HG03571 (cell line): ENCODE measurements around the gene MLXIP.
"Not testable (repeated sequence)": the region's sequence is repeated elsewhere in the genome, so short reads cannot be mapped to it uniquely, and the experiment has no call there.

Experiments
- ATAC-seq: cut with Tn5 transposase; IDR thresholded peaks from one replicate; pipeline ENCODE4 v1.9.1; 2021; ENCODE audit not compliant: unreplicated experiment

Gene MLXIP

DNA sequence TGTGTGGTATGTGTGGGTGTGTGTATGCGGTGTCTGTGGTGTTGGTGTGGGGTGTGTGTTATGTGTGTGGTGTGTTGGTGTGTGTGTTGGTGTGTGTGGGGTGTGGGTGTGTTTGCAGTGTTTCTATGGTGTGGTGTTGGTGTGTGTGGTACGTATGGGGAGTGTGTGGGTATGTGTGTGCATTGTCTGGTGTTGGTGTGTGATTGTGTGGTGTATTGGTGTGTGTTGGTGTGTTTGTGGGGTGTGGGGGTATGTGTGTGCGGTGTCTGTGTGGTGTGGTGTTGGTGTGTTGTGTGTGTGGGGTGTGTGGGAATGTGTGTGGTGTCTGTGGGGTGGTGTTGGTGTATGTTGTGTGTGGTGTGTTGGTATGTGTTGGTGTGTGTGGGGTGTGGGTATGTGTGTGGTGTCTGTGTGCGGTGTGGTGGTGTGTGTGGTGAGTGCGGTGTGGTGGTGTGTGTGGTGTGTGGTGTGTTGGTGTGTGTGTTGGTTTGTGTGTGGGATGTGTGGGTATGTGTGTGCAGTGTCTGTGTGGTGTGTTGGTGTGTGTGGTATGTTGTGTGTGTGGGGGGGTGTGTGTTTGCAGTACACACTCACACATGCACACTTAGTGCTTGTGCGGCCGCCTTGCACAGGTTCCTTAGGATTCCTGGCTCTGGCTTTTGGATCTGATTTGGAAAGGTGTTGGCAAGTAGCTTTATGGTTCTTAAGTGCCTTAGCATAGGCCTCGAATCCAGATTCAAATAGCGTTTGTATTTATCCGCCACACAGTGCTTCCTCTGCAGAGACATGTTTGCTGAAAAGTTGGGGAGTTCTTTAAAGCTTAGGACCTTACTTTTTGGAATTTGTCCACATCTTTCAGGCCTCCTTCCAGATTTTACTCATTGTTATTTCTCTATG, 16.4 kb downstream of the MLXIP start:
- ATAC-seq, result no peak

DNA sequence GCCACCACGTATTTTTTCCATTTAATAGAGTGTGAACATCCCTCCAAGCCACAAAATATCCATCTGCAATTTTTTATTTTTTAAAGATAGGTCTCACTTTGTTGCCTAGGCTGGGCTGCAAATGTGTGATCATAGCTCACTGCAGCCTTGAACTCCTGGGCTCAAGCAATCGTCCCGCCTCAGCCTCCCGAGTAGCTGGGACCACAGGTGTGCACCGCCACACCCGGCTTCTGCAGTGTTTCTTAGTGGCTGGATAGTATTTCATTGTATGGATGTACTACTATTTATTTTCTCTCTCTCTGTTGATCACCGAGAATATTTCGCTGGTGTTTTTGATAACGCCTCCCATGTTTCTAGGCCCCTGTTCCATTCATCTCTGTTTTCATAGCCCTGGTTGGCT, 17.5 kb downstream of the MLXIP start:
- no peak for ATAC-seq

DNA sequence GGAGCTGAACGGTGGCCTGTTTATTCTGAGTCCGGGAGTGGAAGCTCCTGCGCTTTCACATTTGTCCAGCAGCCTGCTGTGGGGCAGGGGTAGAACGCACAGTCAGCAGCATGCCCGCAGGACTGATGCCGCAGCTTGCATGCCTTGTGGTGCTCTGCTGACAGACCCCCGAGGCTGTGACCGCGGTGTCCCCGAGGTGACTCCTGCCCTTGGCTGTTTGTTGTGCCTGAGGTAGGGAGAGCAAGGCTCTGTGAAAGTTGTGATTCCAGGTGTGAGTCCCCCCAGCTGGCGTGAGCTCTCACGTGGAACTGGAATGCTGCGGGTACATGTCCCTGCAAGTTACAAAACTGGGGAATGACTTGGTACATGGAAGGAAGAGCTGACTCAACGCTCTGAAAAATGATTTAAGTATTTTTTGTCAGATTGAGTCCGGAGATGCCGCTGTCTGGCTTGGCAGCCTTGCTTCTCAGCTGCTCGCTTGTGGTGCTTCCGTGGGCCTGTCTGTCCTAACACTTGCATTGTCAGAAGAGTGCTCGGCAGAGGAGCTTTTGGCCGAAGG, 18.1 kb downstream of the MLXIP start:
- ATAC-seq, result no peak

DNA sequence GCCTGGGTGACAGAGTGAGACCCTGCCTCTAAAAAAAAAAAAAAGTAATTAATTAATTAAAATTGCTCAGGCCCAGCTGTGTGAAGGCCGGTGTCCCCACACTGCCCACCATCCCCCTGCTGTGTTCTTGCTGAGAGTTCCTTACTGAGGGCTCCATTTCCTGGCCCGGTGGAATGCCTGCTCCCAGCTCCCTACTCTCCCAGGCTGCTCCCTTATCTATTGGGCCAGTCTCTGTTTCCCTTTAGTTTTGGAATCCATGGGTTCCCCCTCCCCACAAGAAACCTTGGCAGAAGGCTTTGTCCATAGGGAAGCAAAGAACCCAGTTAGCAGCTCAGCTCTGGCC, 19.0 kb downstream of the MLXIP start:
- ATAC-seq, result no peak

DNA sequence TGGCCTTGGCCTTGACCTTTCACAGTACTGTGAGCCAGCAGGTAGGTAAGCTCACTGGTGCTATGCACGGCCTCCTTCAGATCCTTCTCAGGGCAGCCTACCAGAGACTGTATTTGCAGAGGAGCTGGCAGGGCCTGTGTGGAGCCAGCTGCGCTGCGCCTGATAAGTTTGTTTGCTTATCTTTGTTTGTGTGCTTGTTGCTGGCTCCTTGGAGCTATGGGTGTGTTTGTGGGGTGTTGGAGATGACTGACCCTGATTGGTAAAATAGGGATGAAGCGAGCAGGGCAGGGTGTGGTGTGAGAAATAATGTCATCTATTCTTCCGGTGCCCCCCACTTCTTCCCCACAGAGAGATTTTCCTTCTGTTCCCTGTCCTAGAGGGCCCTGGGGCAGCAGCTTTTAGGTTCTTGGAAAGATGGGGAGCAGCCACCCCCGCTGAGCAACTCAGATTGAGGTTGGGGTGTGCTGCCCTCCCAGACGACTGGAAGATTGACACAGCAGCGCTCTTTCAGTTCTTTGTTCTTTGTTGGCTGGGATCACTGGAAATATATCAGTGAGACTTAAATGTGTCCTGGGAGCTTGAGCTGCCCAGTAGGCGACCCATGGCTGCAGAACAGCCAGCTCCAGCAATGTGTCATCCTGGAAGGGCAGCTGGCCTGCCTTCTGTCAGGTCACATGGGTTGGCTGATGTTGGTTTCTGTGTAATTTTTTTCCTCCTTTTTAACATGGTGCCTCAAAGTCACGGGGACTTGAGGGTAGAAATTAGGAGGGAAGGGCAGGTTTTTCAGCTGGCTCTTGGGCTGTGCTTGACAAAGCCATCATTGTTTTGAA, 19.6 kb downstream of the MLXIP start:
- no peak for ATAC-seq

DNA sequence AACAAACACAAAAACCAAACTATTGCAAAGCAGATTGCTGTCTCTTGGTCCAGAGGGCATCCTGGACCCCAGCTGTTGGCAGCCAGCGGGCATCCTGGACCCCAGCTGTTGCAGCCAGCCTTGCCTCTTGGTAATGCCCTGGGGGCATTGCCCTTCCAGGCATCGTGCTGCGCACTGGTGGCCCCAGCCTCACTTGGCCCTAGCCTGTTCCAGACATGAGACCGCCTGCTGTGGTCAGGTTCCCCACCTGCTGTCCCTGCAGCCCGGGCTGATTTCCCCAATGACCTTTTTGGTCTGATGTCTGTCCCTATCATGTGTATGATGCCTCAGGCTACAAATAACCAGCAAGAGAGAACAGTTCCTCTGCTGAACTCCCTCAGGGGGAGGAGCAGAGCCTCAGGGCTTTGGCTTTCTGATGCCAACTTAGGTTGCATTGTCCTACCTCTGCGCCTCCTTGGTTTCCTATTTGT, 20.8 kb downstream of the MLXIP start:
- ATAC-seq, result no peak

DNA sequence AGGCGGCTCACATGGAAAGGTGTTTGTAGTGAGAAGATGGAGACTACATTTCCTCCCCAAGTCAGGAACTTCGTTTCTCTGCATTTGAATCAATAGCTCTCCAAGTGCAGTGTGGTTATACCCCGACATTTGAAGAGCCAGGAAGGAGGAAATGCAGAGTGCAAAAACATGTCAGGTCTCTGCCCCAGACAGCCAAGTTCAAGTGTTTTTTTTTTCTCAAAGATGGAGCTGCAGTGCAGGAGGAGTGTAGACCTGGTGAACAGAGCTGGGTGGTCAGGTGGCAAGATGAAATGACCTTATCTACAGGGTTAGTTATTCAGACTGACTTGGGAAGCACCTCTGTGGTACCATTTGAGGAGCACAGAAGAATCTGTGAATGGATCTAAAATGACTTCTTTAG, 21.3 kb downstream of the MLXIP start:
- ATAC-seq, result no peak

DNA sequence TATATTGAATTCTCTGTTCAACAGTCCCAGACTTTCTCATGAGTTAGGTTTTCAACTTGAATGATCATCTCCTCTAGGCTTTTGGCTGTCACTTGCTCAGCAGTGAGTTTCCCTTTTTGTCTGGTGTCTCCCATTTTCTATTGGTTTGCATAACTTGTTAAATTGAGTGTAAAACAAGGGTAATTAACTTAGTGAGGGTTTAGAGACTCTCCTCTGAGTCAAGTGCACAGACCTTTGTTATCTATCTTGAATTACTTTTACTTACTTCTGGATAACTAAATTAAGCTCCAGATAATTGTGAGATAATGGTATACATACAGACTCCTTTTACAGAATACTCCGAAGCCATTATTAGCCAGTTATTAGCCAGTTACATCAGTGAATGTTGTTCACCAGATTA, 22.0 kb downstream of the MLXIP start:
- ATAC-seq, result no peak

DNA sequence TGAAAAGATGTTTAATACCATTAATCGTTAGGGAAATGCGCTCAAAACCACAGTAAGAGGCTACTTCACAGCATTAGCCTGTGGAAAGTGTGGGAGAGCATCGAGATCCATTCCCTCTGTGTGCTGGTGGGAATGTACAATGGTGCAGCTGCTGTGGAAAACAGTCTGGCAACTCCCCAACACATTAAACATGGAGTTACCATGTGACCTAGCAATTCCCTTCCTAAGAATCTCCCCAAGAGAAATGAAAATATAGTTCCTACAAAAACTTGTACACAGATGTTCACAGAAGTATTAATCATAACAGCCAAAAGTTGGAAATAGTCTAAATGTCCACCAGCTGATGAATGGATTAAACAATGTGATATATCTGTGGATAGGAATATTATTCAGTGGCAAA, 23.8 kb downstream of the MLXIP start:
- ATAC-seq, result no peak

DNA sequence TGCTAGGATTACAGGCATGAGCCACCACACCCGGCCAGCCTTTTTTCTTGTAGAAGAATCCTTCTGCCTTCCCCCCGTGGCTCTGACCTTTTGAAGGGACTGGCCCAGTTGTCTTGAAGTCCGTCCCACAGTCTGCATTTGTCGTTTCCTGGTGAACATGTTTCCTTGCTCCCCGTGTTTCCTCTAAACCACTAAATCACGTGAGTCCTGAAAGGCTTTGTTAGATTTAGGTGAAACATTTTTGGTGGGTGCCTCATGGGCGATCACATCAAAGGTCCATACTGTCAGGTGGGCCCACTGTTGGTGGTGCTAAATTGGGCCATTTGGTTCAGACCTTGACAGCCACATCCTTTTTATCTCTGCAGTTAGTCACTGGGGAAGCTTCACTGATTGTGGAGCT, 26.3 kb downstream of the MLXIP start:
- no peak for ATAC-seq

DNA sequence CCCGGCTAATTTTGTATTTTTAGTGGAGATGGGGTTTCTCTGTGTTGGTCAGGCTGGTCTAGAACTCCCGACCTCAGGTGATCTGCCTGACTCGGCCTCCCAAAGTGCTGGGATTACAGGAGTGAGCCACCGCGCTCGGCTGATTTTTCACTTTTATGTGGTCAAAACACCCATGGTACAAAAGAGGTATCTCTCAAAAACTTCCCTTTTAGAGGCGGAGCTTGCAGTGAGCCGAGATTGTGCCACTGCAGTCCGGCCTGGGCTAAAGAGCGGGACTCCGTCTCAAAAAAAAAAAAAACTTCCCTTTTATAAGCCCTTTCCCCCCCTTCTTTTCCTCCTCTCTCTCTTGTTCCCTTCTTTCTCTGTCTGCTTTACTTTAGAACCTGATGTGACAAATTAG, 26.9 kb downstream of the MLXIP start:
- not testable (repeated sequence) for ATAC-seq

DNA sequence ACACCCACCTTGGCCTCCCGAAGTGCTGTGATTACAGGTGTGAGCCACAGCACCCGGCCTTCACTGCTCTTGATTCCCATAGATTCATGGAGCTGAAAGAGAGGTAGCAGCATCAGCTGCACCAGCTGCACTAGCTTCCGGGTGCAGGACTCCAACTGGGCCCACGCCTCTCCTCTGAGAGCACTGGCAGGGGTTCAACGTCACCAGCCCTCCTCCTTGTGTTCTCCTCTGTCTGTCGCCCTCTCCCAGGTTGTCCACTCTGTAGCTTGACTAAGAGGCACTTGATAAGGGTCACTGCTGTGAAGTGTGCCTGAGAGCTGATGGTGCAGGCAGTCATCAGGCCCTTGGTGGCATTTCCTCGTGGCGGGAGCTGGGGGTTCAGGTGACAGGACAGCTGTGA, 28.3 kb downstream of the MLXIP start:
- ATAC-seq, result no peak

DNA sequence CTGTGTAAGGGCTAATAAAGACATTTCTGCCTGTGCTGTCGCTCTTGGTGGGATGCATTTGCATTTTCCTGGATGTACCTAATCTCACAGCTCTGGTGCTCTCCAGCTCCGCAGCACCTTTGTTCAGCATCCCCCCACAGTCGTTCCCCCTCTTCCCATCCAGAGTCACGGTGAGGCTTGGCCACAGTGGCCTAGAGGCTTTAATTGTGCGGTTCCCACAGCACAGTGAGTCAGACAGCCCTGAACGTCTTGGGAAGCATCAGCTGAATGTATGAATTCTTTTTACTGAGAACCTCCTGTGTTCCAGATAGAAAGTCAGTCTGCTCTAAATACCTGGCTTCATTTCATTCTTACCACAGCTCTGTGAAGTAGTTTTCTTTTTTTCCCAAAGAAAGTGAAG, 28.7 kb downstream of the MLXIP start:
- ATAC-seq, result no peak

DNA sequence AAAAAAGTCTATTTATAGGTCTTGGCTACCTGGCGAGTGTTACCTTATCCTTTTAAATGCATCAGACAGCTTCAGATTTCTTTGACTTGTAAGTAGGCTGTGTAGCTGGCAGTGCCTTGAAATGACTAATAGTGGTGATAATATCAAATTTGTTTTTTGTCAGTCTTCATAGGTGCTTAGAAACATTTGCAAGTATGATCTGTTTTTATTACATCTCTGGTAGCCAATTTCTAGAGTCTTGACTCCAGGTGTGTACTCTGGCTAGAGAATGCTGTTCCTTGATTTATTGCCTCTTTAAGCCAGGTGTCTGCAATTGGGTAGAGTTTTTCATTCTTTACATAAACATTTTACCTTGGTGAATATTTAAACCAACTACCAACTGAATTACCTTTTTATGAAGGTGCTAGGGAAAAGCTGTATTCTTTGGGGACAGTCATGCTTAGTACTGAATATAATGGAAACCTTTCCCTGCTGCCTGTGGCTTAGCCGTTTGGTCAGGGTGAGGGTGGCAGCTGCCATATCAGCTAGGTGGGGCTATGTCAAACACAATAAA, 32.6 kb downstream of the MLXIP start:
- no peak for ATAC-seq

DNA sequence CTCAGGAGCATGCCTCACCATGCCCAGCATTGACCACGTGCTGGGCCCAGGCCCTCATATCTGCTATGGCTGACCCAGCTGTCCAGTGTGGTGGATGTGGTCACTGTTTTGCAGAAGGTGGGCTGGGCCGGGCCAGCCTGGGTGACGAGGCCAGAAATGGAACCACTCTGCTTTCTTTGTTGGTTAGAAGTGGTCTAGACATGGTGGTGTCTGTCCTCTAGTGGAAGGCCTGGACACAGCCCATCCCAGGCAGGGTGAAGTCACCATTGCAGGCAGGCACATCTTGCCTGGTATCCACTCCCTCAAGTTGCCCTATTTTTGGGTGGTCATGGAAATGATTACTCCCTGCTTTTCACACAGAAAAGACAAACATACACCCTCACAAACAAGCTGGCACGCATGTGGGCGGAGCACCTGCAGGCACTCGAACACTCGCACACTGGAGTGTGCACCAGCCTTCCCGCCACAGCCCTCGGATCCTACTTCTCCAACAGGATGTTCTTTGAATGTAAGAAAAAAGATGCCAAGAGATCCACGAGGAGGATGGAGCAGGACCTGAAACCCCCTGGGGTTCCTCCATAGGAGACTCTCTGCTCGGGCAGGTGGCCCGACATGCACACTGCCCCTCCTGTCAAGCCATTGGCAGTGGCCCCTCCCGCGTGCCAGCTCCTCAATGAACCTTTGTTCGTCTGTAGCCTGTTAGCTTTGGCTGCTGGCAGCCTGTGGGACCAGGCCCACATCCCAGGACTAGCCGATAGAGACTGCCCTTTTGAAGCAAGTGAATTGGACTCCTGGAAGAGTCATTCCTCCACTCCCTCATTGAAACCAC, 38.4 kb downstream of the MLXIP start:
- ATAC-seq, result no peak

DNA sequence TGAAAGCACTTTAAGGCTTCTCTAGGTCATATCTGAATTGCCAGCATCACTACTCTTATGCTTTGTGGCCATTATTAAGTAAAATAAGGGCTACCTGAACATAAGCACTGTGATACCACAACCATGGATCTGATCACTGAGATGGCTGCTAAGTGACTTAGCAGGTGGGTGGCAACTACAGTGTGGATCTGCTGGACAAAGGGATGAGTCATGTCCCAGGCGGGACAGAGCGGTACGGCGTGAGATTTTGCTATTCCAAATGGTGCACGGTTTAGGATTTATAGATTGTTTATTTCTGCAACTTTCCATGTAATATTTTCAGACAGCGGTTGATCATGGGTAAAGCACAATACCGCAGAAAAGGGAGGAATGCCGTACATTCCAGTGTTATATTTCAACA, 39.4 kb downstream of the MLXIP start:
- ATAC-seq, result no peak

DNA sequence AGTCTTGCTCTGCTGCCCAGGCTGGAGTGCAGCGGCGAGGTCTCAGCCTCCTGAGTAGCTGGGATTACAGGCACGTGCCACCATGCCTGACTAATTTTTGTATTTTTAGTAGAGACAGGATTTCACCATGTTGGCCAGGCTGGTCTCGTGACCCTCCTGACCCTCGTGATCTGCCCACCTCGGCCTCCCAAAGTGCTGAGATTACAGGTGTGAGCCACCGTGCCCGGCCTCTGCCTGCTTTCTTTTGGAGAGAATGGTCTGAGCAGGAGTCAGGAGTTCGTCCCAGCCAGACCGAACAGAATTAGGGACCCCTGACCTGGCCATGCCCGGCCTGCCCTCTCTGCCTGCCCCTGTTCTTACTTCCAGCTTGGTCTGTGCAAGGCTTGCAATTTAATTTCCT, 42.8 kb downstream of the MLXIP start:
- not testable (repeated sequence) for ATAC-seq

DNA sequence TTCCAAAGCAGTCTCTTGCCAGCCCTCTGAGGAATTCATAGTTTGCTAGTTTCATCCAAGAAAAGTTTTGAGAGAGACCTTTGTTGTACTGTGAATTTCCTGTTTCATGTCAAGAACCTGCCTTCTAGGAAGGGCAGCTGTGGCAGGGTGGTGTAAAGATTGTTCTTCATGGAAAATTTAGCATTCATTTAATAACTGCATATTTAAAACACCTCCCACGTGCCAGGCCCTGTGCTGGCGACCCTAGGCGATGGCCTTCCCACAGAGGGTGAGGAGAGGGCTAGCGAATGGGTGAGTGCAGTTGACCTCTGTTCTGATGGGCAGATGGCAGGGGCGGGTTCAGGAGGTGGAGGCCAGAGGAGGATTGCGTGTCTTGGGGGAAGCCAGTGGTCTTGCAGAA, 43.2 kb downstream of the MLXIP start:
- ATAC-seq, result no peak

DNA sequence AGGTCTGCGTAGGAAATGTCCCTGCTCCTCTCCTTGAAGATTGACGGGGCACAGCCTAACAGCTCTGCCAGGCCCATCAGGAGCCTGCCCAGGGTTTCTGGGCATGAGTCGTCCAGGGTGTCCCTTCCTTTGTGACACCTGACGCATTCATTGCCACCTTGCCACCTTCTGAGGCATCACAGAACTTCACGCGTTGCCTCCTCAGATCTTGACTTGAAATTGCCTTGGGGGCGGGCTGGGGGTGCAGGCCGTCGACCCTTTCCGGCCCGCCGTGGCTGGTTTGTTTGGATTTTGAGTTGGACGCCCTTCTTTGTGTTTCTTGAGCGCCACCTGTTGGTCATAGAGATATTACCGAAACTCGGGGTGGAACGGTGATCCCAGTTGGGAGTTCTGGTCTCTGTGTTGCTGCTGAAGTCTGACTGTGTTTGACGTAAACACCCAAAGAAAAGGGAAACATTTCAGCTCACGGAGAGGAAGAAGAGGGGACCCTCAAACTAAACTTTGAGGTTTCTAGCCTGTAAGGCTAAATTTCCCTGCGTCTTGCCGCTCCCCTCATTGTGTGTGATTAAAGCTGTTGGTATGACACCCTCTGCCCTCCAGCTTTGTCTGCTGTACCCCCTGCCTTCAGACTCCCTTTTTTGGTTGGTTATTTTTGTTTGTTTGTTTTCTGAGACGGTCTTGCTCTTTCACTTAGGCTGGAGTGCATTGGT, 44.6 kb downstream of the MLXIP start:
- ATAC-seq, result no peak

DNA sequence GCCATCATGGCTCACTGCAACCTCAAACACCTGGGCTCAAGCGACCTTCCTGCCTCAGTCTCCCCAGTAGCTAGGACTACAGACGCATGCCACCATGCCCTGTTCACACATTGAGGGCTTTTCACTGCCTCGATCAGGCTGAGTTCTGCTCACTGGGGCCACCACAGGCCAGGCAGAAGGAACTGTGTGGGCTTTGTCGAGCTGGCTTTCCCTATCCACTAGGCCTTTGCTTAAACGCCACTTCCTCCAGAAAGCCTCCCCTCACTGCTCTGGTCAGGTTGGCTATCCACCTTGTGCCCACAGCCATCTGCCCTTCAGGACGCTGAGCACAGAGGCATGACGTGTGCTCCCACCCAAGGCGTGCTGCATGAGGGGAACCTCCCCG, 45.2 kb downstream of the MLXIP start:
- no peak for ATAC-seq
